Stimulated activated CD4-positive, alpha-beta T cell treated with anti-CD3 and anti-CD28 coated beads, Interleukin-1b, Interleukin-23, amount 100 ng/mL, for 48 hours (primary cell): Measurements from ENCODE around the gene MPHOSPH6.
"Not testable (repeated sequence)": the region's sequence is repeated elsewhere in the genome, so short reads cannot be mapped to it uniquely, and the experiment has no call there.

Source experiments
- DNase-seq: peaks from one replicate; pipeline ENCODE4 v3.0.0-alpha.2; 2020

The MPHOSPH6 gene

GRCh38 chr16:82169861-82170845 lies at the start of gene MPHOSPH6:
Gene MPHOSPH6 (minus strand): TSS chr16:82170224. CDS start chr16:82170175, 49 bp downstream.
- peak; percentile 89 for DNase-seq

- DNase-seq = no peak
These were observed 49.3 kb upstream of the MPHOSPH6 start for GRCh38 chr16:82219298-82219697.

GRCh38 chr16:82209314-82209713 lies 39.3 kb upstream of the MPHOSPH6 start:
- DNase-seq = not testable (repeated sequence)

GRCh38 chr16:82203198-82203597 lies 33.2 kb upstream of the MPHOSPH6 start:
- no peak for DNase-seq

- DNase-seq = no peak
These were observed 31.9 kb upstream of the MPHOSPH6 start for GRCh38 chr16:82201926-82202325.

- DNase-seq = no peak
These were observed 31.3 kb upstream of the MPHOSPH6 start for GRCh38 chr16:82201351-82201750.

- DNase-seq = no peak
These were observed 29.2 kb upstream of the MPHOSPH6 start for GRCh38 chr16:82199209-82199608.

GRCh38 chr16:82197540-82198240 lies 27.7 kb upstream of the MPHOSPH6 start:
- DNase-seq = no peak

GRCh38 chr16:82195917-82196494 lies 26.0 kb upstream of the MPHOSPH6 start:
- no peak for DNase-seq

- no peak for DNase-seq
These were observed 24.1 kb upstream of the MPHOSPH6 start for GRCh38 chr16:82194086-82194485.

GRCh38 chr16:82192665-82193064 lies 22.6 kb upstream of the MPHOSPH6 start:
- peak; percentile 56 for DNase-seq

GRCh38 chr16:82190386-82190785 lies 20.4 kb upstream of the MPHOSPH6 start:
- DNase-seq = no peak

GRCh38 chr16:82187829-82188228 lies 17.8 kb upstream of the MPHOSPH6 start:
- DNase-seq = peak; percentile 8

GRCh38 chr16:82185012-82185411 lies 15.0 kb upstream of the MPHOSPH6 start:
- no peak for DNase-seq

GRCh38 chr16:82184213-82184612 lies 14.2 kb upstream of the MPHOSPH6 start:
- no peak for DNase-seq

GRCh38 chr16:82183004-82183397 lies 13.0 kb upstream of the MPHOSPH6 start:
- no peak for DNase-seq

- no peak for DNase-seq
These were observed 12.4 kb upstream of the MPHOSPH6 start for GRCh38 chr16:82182266-82183003.

- no peak for DNase-seq
These were observed 11.6 kb upstream of the MPHOSPH6 start for GRCh38 chr16:82181461-82182185.

GRCh38 chr16:82178352-82178751 lies 8.3 kb upstream of the MPHOSPH6 start:
- DNase-seq = no peak

GRCh38 chr16:82177555-82177954 lies 7.5 kb upstream of the MPHOSPH6 start:
- no peak for DNase-seq

- no peak for DNase-seq
These were observed 6.2 kb upstream of the MPHOSPH6 start for GRCh38 chr16:82176204-82176603.

- DNase-seq = no peak
These were observed 5.6 kb upstream of the MPHOSPH6 start for GRCh38 chr16:82175627-82176026.
